SIG-M5 (cell line): ENCODE data around the gene PSME3.

ENCODE experiments used
- DNase-seq: peaks from one replicate; lab custom pipeline; 2025; lab: John Stamatoyannopoulos, UW

The PSME3 gene

GRCh38 chr17:42817866-42818265, 15.3 kb upstream of the PSME3 start:
- DNase-seq: no peak

GRCh38 chr17:42818379-42818778, 14.8 kb upstream of the PSME3 start:
- no peak for DNase-seq

GRCh38 chr17:42819939-42820535, 13.2 kb upstream of the PSME3 start:
- no peak for DNase-seq

- no peak for DNase-seq
Measured at GRCh38 chr17:42821176-42821575, 12.0 kb upstream of the PSME3 start.

GRCh38 chr17:42827472-42827871, 5.7 kb upstream of the PSME3 start:
- DNase-seq: no peak

GRCh38 chr17:42830971-42831370, 2.2 kb upstream of the PSME3 start:
- no peak for DNase-seq

- no peak for DNase-seq
Measured at GRCh38 chr17:42832213-42832933, 824 bp upstream of the PSME3 start.

- no peak for DNase-seq
Measured at GRCh38 chr17:42833767-42834422, 698 bp downstream of the PSME3 start.

GRCh38 chr17:42835732-42836131, 2.5 kb downstream of the PSME3 start:
- no peak for DNase-seq

- DNase-seq: no peak
Measured at GRCh38 chr17:42841975-42842685, 8.9 kb downstream of the PSME3 start.

- no peak for DNase-seq
Measured at GRCh38 chr17:42843358-42843934, 10.2 kb downstream of the PSME3 start.

GRCh38 chr17:42844271-42844670, 11.1 kb downstream of the PSME3 start, which contains the start of gene AOC2:
TSS of gene AOC2 (plus strand) at chr17:42844580. CDS start at chr17:42844627, 47 bp downstream.
- no peak for DNase-seq

- no peak for DNase-seq
Measured at GRCh38 chr17:42844761-42845555, 11.8 kb downstream of the PSME3 start.

GRCh38 chr17:42845556-42845917, 12.3 kb downstream of the PSME3 start:
- DNase-seq: no peak

- no peak for DNase-seq
Measured at GRCh38 chr17:42845918-42846593, 12.9 kb downstream of the PSME3 start.

GRCh38 chr17:42846594-42847280, 13.5 kb downstream of the PSME3 start:
- no peak for DNase-seq

- no peak for DNase-seq
Measured at GRCh38 chr17:42848093-42848492, 14.9 kb downstream of the PSME3 start.

GRCh38 chr17:42849031-42849430, 15.8 kb downstream of the PSME3 start:
- DNase-seq: no peak

- no peak for DNase-seq
Measured at GRCh38 chr17:42849451-42850181, 16.4 kb downstream of the PSME3 start.

- no peak for DNase-seq
Measured at GRCh38 chr17:42850954-42851353, 17.8 kb downstream of the PSME3 start, which contains the start of gene AOC3. TSS of gene AOC3 (plus strand) at chr17:42851199. CDS start at chr17:42851344, 145 bp downstream.
